Lower leg skin (tissue), 4 donors: Measurements from ENCODE around the gene NACC2. TPM values are rescaled to one million over a fixed set of nuclear protein-coding genes. Genes with fewer than 3 reads are reported as not detected.

Experiments used
- DNase-seq, 2 donors: peaks; one replicate each; pipeline ENCODE4 v3.0.0-alpha.2; 2019; ENCODE audit warnings: low spot score in 2 of 2
- H3K4me3 ChIP-seq: fragments of 200-600 bp; sonication (generic); 2 replicates; pipeline ENCODE4 v1.5.1; 2017; ENCODE audit warnings: mild to moderate bottlenecking, low read depth; ENCODE audit not compliant: poor library complexity, severe bottlenecking
- POLR2A ChIP-seq, 2 donors: fragments of 450-650 bp; IDR thresholded peaks; one replicate each; pipeline ENCODE4 v1.6.1; 2016 to 2017; ENCODE audit warnings: antibody characterized with exemption in 2 of 2, mild to moderate bottlenecking in 1 of 2, moderate library complexity in 1 of 2
- WGBS, 2 donors: methylation state at CpG; one replicate each; pipeline ENCODE4 v1.1.5; 2018; 5-methylcytosine and 5-hydroxymethylcytosine counted together
- intact Hi-C: fragments of 100-400 bp; cut with DNase I; formaldehyde crosslinking; loops from one replicate; pipeline ENCODE4 v1.15.0; 2023; ENCODE audit warnings: low total_unique reads
- total RNA-seq, 4 donors: library from RNA; depleted of rRNA; stranded (reverse); fragments of >200 nt; gene quantifications; one replicate each; pipeline ENCODE4 v1.1.0, GENCODE V29; 2016
- TF ChIP-seq, protein P1 (sequence below), 3 donors: fragments of 450-650 bp; IDR thresholded peaks; one replicate each; pipeline ENCODE4 v1.5.1; 2016; ENCODE audit warnings: antibody characterized with exemption in 3 of 3, mild to moderate bottlenecking in 3 of 3, moderate library complexity in 2 of 3

Gene NACC2
- total RNA-seq, 4 donors from 2014 or later = 9.1 to 17.3 (median 13.4) TPM

DNA sequence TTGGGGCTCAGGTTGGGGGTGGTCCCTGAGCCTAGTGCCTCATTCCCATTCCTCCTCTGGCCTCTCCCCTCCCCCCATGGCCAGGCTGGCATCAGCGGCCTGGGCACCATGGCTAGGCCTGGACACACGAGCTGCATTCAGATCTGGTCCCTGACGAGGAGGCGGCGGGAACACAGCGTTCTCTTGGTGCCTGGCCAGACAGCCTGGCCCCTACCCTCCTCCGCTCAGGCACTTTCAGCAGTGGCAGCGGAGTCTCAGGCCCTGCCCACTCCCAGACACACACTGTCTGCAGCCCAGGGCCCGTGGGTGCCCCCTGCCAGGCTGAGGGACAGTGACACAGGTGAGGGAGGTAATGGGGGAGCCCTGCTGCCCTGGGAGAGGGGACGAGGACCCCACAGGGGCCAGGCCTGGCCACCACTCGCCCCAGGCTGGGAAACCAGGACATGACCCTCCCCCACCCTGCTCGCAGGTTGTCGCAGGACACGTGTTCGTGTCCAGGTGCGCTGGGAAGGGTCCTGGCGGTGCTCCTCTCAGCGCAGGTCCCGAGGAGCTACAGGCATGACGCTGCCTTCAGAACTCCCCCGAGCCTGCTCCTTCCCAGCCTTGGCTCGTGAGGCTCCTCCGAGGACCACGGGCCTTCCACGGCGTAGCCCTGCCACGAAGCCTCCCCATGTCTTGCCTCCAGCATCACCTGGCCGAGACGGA lies 114.0 kb downstream of the NACC2 start:
- no peak overlapping the region for H3K4me3 ChIP-seq
- intact Hi-C loops = no loop called here
- no peak for DNase-seq
- 90 to 93% methylated on average over 24 to 26 of the region's 29 CpGs for WGBS, 2 donors
- TF ChIP-seq, protein P1, sequence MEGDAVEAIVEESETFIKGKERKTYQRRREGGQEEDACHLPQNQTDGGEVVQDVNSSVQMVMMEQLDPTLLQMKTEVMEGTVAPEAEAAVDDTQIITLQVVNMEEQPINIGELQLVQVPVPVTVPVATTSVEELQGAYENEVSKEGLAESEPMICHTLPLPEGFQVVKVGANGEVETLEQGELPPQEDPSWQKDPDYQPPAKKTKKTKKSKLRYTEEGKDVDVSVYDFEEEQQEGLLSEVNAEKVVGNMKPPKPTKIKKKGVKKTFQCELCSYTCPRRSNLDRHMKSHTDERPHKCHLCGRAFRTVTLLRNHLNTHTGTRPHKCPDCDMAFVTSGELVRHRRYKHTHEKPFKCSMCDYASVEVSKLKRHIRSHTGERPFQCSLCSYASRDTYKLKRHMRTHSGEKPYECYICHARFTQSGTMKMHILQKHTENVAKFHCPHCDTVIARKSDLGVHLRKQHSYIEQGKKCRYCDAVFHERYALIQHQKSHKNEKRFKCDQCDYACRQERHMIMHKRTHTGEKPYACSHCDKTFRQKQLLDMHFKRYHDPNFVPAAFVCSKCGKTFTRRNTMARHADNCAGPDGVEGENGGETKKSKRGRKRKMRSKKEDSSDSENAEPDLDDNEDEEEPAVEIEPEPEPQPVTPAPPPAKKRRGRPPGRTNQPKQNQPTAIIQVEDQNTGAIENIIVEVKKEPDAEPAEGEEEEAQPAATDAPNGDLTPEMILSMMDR (IDR thresholded peaks at IDR 0.05) = no peak
- TF ChIP-seq POLR2A (IDR thresholded peaks at IDR 0.05) = no peak

DNA sequence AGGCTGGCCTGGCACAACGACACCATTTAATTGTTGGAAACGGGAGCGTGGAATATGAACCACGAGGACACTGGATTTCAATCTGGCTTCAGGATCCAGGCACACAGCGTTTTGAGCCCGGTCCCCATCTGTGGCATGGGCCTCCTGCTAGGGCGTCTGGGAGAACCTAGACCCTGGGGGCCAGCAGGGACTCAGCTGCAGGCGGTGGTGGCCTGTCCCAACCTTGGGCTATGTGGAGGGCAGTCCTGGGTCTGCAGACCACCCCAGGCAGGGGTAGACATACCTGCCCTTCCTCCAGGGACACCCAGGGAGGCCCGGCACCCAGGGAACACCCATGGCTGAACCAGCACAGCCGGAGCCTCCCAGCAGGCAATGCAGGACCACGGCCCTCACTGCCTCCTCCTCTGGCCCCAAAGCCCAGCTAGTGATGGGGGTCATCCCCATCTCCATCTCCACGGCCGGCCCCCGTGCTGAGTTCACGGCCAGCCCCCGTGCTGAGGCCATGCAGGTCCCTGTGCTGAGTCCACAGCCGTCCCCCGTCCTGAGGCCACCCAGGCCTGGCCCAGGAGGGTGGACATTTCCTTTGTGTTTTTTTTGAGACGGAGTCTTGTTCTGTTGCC lies 115.4 kb downstream of the NACC2 start:
- DNase-seq = no peak
- intact Hi-C loops = no loop called here
- H3K4me3 ChIP-seq = no peak overlapping the region
- no peak for TF ChIP-seq POLR2A (IDR thresholded peaks at IDR 0.05)
- TF ChIP-seq, protein P1 (IDR thresholded peaks at IDR 0.05) = no peak
- 60% methylated on average over 14 to 17 of the region's 19 CpGs for WGBS, 2 donors

DNA sequence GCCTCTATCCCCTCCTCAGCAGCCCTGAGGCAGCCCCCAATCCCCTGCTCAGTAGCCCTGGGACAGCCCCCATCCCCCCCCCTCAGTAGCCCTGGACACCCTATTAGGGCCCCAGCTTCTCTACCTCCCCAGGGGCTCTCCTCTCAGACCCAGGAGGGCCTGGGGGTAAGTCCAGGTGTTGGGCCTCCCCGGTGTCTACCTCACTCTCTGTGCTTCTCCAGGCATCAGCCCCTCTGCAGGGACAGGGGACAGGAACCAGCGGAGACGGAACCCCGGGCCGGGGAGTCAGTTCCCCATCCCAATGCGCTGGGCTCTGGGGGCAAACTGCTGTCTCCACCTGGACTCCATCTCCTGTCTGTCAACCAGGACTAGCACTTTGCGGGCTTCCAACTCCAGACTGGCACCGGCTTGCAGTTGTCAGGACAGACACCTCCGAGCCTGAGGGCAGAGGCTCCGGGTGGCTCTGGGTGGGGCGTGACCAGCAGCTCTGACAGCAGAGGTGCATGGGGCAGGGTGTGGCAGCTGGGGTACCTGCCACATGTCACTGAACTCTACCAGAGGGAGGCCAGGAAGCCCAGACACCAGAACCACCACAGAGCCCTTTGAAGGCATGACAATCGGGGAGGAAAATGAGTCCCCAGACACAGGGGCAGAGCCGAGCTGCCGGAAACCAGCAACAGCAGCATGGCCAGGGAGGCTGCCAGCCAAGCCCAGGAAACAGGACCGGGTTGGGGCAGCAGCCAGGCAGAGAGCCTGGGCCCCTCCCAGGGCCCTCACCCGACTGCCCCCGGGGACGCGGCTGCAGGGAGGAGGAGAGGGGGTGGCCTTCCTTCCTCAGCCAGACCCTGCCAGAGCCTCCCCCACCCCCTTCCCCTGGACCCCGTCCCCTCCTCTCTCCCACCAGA lies 116.2 kb downstream of the NACC2 start:
- no peak overlapping the region for H3K4me3 ChIP-seq
- no peak for DNase-seq
- intact Hi-C loops = no loop called here
- TF ChIP-seq, protein P1 (IDR thresholded peaks at IDR 0.05) = no peak
- TF ChIP-seq POLR2A (IDR thresholded peaks at IDR 0.05) = no peak
- 23 to 27% methylated on average over 12 to 16 of the region's 20 CpGs for WGBS, 2 donors

DNA sequence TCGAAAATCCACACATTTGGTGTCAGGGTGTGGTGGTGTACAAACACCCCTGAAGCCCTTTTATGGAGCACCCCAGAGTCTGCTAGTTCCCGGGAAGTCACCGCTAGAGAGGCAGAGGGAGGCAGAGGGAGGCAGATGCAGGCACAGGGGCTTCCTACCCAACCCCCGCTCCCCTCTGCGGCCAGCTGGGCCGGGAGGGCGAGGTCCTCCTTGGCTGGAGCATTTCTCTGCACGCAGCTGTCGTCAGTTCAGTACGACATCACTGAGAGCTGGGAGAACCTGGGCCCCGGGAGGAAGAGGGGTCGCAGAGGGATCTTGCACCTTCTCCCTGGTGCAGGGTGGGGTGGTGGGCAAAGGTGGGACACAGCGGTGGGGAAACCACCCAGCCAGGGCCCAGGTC lies 118.1 kb downstream of the NACC2 start:
- no peak for DNase-seq
- no peak overlapping the region for H3K4me3 ChIP-seq
- 41 to 51% methylated on average over 8 to 13 of the region's 13 CpGs for WGBS, 2 donors
- intact Hi-C loops = no loop called here
- TF ChIP-seq, protein P1 (IDR thresholded peaks at IDR 0.05) = no peak
- TF ChIP-seq POLR2A (IDR thresholded peaks at IDR 0.05) = no peak

DNA sequence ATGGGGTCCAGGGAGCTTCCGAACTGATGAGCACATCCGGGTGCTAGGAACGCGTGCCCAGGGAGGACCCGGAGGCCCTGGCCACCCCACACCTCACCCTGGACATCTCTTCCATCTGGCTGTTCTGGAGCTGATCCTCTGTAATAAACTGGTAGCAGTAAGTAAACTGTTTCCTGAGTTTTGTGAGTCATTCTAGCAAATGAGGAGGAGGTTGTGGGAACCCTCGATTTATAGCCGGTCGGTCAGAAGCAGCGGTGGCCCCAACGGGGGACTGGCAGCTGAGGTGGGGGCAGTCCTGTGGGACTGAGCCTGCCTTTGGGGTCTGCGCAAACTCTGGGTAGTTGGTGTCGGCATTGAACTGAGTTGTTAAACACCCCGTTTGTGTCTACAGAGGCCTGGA lies 118.6 kb downstream of the NACC2 start:
- 67 to 71% methylated on average over 13 of the region's 13 CpGs for WGBS, 2 donors
- no peak for TF ChIP-seq POLR2A (IDR thresholded peaks at IDR 0.05)
- TF ChIP-seq, protein P1 (IDR thresholded peaks at IDR 0.05) = no peak
- intact Hi-C loops = no loop called here
- H3K4me3 ChIP-seq = no peak overlapping the region
- no peak for DNase-seq
